ENCODE data around the gene TMEM260.
"Not testable (repeated sequence)": the region's sequence is repeated elsewhere in the genome, so short reads cannot be mapped to it uniquely, and the experiment has no call there.

TMEM260 gene

DNA sequence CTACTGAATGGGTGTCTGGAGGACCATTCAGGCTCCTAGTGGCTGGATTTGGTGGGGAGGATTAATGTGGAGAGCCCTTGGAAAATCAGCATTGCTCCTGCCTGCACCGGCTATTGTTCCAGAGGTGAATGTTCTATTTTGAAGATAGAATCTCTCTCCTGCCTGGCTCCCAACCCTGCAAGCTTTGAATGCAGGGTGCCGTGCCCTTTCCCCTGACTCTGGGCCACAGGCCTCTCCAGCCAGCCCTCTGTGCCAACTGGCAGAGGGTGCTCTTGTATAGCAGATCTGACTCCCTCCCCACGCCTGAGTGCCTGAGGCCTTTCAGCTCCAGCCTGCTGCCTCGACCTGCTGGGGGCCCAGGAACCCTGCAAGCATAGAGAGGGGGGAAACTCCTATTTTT is 106.8 kb downstream of the TMEM260 start:
- peak; percentile 3 for DNase-seq

DNA sequence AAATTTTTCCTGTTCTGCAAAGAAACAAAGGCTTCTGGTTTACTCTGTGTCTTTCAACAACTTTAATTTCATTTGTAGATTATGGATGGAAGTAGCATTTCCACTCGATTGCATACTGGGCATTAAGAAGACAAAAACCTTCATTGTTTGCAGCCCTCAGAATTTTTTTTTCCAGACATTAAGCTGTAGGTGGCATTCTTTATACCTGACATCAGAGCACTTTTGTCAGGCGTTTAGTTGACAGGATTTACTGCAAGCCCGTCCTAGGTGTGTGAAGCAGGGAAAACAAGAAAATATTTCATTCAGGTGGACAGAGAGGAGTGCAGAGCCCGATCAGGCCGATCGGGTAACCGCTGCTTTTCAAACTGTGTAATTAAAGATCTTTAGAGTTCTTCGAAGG is 107.5 kb downstream of the TMEM260 start:
- no peak for DNase-seq

DNA sequence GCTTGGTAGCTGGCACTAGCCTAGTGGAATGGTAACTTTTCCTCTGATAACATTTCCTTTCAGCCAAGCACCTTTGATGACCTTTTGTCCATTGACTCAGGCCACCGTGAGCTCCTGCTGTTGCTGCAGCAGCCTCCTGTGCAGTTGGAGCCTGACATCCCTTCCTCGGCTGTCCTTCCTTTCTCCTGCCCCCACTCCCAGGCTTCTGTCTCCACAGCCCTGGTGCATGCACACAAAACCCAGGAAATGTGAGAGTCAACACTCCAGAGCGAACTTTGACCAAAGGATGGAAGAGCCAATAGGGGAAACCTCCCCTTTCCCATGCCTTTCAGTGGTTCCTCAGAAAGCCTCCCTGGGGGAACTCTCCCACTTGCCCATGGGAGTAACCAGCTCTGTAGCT is 115.0 kb downstream of the TMEM260 start:
- no peak for DNase-seq

DNA sequence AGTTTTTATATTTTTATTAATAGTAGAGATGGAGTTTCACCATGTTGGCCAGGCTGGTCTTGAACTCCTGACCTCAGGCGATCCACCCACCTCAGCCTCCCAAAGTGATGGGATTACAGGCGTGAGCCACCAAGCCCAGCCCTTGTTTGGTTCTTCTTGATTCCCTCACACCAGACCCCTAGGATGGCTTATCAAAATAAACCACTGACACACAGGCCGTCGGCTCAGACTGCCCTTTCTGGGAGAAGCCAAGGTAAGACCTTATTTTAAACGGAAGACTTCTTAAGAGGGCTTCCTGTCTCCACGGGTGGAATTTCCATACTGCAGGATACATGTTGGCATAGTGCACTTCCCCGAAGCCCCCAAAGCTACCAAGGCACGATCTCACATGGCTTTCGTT is 115.6 kb downstream of the TMEM260 start:
- not testable (repeated sequence) for DNase-seq

All from RPMI8226 (cell line).